ENCODE measurements around the gene GPR78. TPM values are rescaled to one million over a fixed set of nuclear protein-coding genes. Genes with fewer than 3 reads are reported as not detected.
A peak's percentile ranks its signal among the peaks of the same experiment; 100 is the strongest.

The GPR78 gene
- total RNA-seq, 1 experiment from 2014 or later: 3.4 TPM

GRCh38 chr4:8536467-8536866 is 43.7 kb upstream of the GPR78 start:
- Mint-ChIP-seq H3K4me3 (no peak overlapping the region), H3K36me3 (ENCODE audit: insufficient read depth in 1 of 3, low read depth in 3 of 3) (peaks cover 3 to 23% (median 7%) of the 10 kb centered on the region in 3 experiments; a peak in 5 of 7 replicates), H3K27ac (no peak overlapping the region; a peak in 1 of 7 replicates), H3K27me3 (ENCODE audit: low read depth) (no peaks in the 10 kb centered on the region), H3K4me1 (peaks cover 33 to 36% of the 10 kb centered on the region in 2 experiments), H3K9me3 (peaks cover 14 to 17% of the 10 kb centered on the region in 2 experiments)
- no peak overlapping the region for H2BK5ac ChIP-seq (ENCODE audit: insufficient read length, low read length)
- H3K4ac ChIP-seq (ENCODE audit: low read depth, low read length): no peak overlapping the region
- H3K27me3 ChIP-seq (ENCODE audit: insufficient read depth, low read length): no peaks in the 10 kb centered on the region
- no peaks in the 10 kb centered on the region for H4K20me1 ChIP-seq (ENCODE audit: control insufficient read depth, insufficient read depth, insufficient read length)
- H2BK15ac ChIP-seq (ENCODE audit: low read depth, low read length): no peak overlapping the region
- no CpG with 5 or more reads among the region's 7 CpGs for WGBS (ENCODE audit: extremely low coverage, insufficient read length, low lambda C conversion rate)
- H3K14ac ChIP-seq (ENCODE audit: insufficient read depth, low read length): no peak overlapping the region
- no peak overlapping the region for H2BK12ac ChIP-seq (ENCODE audit: insufficient read length, low read depth, low read length)
- H3K9ac ChIP-seq (ENCODE audit: extremely low read depth, insufficient read length, low read length): no peak overlapping the region
- no peak overlapping the region for H3K4me2 ChIP-seq (ENCODE audit: insufficient read depth, insufficient read length, low read length)
- H3K9me3 ChIP-seq (ENCODE audit: control insufficient read depth, low read depth, low read length): no peaks in the 10 kb centered on the region
- H2AFZ ChIP-seq (ENCODE audit: low read length): no peak overlapping the region
- peak overlapping the region; percentile 72 for H4K91ac ChIP-seq (ENCODE audit: insufficient read length, low read depth, low read length)
- H3K18ac ChIP-seq (ENCODE audit: insufficient read length, low read depth, low read length): peak overlapping the region; percentile 28
- H4K5ac ChIP-seq (ENCODE audit: insufficient read length, low read depth, low read length): no peak overlapping the region
- no peak overlapping the region for H3K56ac ChIP-seq (ENCODE audit: insufficient read length, low read depth, low read length)
- H3K27ac ChIP-seq (ENCODE audit: insufficient read length, low read depth, low read length): no peak overlapping the region
- peaks cover 4% of the 10 kb centered on the region; the same call in 1 of the 2 replicates for H3K4me1 ChIP-seq (ENCODE audit: insufficient read depth, low read length)
- no peaks in the 10 kb centered on the region for H3K79me1 ChIP-seq (ENCODE audit: insufficient read depth, low read depth, low read length, poor library complexity, severe bottlenecking)
- no peak overlapping the region for H2BK20ac ChIP-seq (ENCODE audit: low read depth, low read length, poor library complexity, severe bottlenecking)
- H2BK120ac ChIP-seq (ENCODE audit: low read depth, low read length, poor library complexity, severe bottlenecking): no peak overlapping the region
- no peak overlapping the region for H4K8ac ChIP-seq (replicated peaks; ENCODE audit: insufficient read length, low read depth, low read length)
- H2AK5ac ChIP-seq (ENCODE audit: insufficient read length, low read length): no peak overlapping the region
- no peak for TF ChIP-seq CTCF (conservative IDR thresholded peaks at IDR 0.05)
- no peaks in the 10 kb centered on the region for H3K23me2 ChIP-seq (ENCODE audit: insufficient read length, low read depth, low read length, poor library complexity, severe bottlenecking)
- H3K23ac ChIP-seq (ENCODE audit: insufficient read length, low read depth, low read length): no peak overlapping the region
- no peak overlapping the region for H3T11ph ChIP-seq (ENCODE audit: low read length)
- H3K79me2 ChIP-seq (ENCODE audit: insufficient read depth, low read length): no peaks in the 10 kb centered on the region
- no peak for DNase-seq
